HG03571 (cell line): ENCODE data around the gene BORCS6.
A peak's percentile ranks its signal among the peaks of the same experiment; 100 is the strongest.
"Not testable (repeated sequence)": the region's sequence is repeated elsewhere in the genome, so short reads cannot be mapped to it uniquely, and the experiment has no call there.

Source experiments
- ATAC-seq: cut with Tn5 transposase; IDR thresholded peaks from one replicate; pipeline ENCODE4 v1.9.1; 2021; ENCODE audit not compliant: unreplicated experiment

BORCS6 gene

DNA sequence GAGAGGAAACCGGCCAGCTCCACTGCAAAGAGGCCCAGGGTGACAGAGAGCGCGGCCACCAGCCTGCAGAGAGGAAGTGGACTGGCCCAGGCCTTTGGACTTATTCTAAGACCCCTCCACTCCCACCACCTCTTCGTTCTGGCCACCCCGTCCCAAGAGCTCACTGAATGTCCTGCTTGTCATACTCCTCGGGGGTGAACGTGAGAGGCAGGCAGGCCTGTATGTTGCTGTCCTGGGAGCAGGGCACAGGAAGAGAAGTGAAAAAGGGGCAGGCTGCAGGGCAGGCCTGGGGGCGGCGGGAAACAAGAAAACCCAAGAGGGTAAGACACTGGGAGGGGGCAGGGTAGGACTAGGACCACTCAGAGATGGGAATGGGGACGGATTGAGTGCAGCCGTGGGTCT is 14.2 kb downstream of the BORCS6 start:
- no peak for ATAC-seq

DNA sequence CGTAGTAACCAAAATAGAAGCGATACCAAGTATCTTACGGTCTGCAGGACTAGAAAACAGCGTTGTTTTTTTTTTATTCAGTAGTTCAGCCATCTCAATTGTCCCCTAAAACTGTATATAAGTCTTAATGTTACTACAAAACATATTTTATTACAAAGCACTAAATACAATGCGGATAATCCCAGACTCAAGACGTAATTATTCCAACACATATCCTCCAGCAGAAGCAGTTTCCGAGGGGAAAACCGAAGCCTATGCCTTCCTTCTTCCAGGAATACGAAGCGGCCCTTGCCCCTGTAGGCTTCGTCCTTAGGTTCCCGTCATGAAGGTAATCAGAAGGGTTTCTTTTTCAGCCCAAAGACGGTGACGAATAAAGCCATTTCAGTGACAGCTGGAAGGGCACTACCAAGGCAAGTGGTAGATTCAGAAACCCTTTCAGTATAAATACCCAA is 16.1 kb downstream of the BORCS6 start:
- ATAC-seq, result no peak

DNA sequence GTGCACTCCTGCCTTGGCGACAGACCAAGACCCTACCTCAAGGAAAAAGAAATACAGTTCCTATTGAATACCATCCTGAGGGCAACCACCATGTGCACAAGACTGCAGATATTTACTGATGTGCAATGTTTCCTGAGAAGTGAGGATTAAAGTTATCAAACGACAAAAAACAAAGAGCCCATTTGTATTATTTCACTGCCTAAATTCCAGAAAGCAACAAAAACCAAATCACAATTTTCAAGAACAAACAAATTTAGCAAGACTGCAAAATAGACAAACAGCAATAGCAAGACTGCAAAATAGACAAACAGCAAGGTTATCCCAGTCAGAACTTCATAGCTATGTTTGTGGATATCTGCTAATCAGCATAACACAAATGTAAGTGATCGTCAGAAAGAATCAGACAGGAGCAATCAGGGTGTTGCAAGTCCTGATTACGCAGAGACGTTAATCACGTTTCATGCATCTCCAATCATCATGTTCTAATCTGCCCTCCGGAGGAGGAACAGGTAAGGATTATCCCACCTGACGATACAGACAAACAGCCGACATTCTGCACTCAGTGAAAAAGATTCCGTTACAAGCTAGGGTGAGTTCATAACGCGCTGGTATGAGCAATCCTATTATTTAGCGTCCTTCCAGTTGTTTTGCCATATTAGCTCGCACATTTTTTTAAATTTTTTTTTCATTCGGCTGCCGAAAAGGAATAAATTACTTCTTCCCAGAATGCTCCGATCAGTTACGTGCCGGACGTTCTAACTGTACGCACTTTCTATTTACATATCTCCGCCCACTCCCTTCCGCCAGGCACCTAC is 16.7 kb downstream of the BORCS6 start:
- peak; percentile 71 for ATAC-seq

DNA sequence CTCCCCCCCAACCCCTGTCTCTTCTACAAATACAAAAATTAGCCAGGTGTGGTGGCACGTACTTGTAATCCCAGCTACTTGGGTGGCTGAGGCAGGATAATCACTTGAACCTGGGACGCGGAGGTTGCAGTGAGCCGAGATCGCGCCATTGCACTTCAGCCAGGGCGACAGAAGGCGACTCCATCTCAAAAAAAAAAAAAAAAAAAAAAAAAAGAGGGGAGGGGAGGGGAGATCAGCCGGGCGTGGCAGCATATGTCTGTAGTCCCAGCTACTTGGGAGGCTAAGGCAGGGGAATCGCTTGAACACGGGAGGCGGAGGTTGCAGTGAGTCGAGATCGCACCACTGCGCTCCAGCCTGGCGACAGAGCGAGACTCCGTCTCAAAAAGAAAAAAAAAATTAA is 19.8 kb downstream of the BORCS6 start:
- not testable (repeated sequence) for ATAC-seq

DNA sequence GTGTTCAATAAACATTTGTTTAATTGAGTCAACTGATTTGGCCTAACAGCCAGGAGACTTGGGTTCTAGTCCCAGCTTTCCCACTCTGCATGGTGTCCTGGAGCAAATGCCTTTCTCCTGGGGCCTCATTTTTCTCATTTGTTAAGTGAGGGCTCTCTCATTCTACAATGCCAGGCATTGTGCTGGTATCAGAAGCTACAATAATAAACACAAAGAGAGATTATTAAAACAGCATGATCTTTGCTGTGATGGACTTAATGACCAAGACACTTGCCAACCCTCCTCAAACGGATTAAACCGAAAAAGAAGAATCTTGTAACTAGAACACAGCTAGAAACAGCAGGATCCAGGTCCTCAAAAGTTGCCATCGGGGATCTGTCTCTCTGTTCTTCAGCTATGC is 22.5 kb downstream of the BORCS6 start:
- ATAC-seq, result no peak

GRCh38 chr17:8166731-8167130 is 23.2 kb downstream of the BORCS6 start:
- no peak for ATAC-seq

GRCh38 chr17:8164815-8165131 is 25.2 kb downstream of the BORCS6 start:
- ATAC-seq, result no peak

GRCh38 chr17:8163978-8164814 is 25.8 kb downstream of the BORCS6 start:
- ATAC-seq, result no peak

GRCh38 chr17:8162997-8163977 is 26.7 kb downstream of the BORCS6 start:
- no peak for ATAC-seq

DNA sequence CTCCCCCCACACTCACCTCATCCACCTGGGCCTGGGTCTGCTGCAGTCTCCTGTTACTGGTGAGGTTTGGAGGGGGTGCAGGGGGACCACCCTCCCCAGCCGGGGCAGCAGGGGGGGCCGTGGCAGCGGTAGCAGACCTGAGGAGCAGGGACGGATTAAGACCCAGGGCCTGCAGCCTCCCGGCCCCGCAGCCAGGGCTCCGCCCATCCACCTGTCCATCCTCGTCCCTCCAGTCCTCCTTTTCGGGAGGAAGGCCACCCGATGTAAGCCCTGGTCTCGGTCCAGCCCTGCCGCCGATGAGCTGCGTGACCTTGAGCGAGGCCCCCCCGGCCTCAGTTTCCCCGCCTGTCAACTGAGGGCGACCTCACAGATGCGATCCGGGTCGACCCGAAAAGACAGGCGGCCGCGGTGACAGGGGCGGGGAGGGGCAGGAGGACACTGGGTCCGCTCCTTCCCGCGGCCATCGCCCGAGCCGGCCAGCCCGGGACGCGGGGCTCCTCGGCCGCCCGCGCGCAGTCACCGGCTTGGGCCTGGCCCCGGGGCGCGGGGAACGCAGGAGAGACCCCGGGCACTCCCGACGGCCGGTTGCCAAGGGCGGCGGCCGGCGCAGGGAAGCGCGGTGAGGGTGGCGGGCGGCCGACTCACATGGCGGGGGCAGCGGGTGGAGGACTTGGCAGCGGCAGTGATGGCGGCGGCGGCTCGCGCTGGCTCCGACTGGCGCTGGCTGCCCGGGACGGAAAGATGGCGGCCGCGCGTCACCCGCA is 27.6 kb downstream of the BORCS6 start, which contains the start of gene VAMP2:
TSS of gene VAMP2 (minus strand) at position 716 of the 764 bp plus-strand sequence. CDS start at position 647, 69 bp downstream.
- no peak for ATAC-seq

GRCh38 chr17:8161289-8162232 is 28.4 kb downstream of the BORCS6 start:
- ATAC-seq, result no peak

DNA sequence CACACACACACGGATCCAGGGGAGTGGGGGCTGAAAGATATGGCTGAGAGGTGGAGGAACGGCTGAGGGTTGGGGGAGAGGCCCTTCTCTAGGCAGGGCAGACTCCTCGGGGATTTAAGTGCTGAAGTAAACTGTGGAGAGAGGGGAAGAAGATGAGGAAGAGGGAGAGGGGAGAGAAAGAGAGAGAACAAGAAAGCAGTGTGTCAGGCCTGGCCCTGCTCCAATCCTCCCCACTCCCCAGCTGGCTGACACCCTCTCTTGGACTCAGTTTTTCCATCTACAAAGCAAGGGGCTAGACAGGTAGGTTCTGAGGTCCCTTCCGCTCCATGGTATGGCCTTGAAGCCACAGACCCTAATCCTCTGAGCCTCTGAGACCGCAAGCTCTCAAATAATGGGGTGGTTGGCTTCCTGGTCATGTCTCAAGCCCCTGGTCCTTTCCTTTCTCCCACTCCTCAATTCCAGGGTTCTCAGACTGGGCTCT is 29.2 kb downstream of the BORCS6 start:
- ATAC-seq, result no peak

- no peak for ATAC-seq
These were observed 29.8 kb downstream of the BORCS6 start for GRCh38 chr17:8160224-8160577.

DNA sequence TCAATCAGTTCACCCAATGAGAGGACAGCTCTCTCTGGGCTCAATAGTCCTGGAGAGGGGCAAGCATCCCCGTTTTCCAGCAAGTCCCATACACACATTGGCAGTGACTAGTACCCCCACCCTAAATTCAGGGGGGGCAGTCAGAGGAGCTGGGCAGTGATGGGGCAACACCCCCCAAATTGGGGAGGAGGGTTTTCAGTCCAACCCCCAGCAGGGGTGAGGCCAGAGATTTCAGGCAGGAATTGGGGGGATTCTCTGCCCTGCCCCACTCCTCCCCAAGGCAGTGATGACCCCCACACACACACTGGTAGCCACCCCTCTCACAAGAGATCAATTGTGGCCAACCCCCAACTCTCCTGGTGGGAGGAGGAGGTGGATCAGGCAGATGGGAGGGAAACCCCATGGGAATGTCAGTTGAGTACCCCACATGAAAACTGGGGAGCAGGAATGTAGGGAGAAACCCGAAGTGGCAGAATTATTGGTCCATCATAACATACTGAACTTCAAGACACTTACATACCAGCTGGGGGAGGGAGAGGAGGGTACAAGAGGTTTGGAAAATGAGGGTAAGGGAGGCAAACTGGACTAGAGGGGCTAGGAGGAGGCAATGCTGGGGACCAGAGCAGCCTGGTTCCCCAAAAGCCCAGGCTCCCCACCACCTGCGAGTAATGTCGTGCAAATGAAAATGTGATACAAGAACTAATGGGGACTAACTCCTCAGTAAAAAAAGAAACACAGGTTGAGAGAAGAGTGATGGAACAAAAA is 30.3 kb downstream of the BORCS6 start:
- no peak for ATAC-seq

DNA sequence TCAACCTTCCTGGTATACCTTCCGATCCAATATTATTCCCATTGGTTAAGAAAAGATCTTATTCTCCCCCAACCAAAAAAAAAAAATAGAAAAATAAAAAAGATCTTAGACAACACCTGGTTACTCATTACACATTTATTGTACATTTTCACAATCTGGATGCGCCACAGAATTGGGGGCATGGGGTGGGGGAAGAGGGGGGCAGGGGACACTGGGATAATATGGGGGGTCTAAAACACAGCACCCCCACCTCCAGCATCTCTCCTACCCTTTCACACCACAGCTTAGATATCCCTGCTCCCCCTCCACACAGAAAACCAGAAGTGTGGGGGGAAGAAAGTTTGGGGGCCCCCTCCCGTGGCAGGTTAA is 31.0 kb downstream of the BORCS6 start:
- ATAC-seq, result no peak

- ATAC-seq, result no peak
These were observed 31.5 kb downstream of the BORCS6 start for GRCh38 chr17:8158267-8159031.

DNA sequence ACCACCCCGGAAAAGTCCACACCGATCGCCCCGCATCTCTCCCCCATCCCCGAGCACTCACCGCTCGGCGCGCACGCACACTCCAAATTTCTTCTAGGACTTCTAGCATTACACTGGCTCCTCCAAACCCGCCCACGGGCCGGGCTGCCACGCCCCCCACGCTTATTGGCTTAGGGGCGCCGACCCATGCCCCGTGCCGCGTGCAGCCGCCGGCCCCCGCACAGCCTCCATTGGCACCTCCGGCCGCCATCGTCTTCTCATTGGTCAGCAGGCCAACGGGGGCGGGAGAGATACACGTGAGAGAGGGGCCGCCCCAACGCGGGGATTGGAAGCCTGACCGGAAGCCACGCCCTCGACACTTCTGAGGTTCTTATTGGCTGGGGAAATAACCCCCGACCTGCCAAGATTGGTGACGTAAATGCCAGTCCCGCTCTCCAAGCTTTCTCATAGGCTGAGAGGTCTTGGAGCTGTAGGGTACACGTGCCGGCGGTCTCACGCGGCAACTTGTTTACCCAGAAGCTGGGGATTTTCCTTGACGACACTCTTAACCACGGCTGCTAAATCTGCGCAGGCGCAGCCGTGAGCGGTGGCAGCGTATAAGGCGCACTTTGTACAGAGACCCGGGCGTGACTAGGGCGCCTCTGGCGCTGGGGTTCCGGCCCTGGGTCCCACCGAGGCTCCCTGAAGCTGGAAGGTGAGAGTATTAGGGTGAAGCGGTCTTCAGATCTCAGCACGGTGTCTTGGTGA is 33.6 kb downstream of the BORCS6 start:
- peak; percentile 57 for ATAC-seq
